ENCODE data around the gene LHFPL3.

Gene LHFPL3

DNA sequence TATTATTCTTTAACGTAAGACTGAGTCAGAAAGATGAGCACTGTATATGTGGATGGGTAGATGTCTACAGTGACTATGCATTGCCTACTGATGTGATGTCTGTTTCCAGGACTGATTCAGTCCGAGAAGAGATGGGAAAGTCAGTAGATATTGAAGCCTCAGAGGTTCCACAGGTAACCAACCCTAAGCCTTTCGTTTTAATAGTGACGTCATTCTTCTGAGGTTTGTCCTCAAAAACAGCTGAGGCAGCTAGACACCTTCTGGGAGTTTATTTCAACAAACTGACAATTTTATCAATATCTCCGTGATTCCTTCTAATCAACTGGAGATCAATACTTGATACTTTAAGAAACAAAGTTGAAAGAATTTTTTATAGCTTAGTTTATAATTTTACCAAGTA lies 171.6 kb downstream of the LHFPL3 start:
- no peak overlapping the region for H3K4me3 ChIP-seq (ENCODE audit: low read depth, low read length)
- TF ChIP-seq CTCF (IDR thresholded peaks at IDR 0.05; ENCODE audit: low read depth, low read length) = no peak

DNA sequence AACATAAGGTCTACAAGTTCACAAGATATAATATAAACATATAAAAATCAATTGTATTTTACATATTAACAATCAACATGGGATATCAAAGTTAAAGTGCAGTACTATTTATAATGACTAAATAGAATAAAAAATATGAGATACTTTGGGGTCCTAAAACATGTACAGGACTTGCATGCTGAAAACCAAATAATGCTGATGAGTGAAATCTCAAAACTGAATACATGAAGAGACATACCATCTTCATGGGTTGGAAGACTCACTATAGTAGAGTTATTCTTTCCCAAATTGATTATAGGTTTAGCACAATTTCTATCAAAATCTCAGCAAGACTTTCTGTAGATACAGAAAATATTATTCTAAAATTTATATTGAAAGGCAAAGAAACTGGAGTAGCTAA lies 181.5 kb downstream of the LHFPL3 start:
- no peak for TF ChIP-seq CTCF (IDR thresholded peaks at IDR 0.05; ENCODE audit: low read depth, low read length)
- H3K4me3 ChIP-seq (ENCODE audit: low read depth, low read length) = no peak overlapping the region

- TF ChIP-seq CTCF (IDR thresholded peaks at IDR 0.05; ENCODE audit: low read depth, low read length) = no peak
- H3K4me3 ChIP-seq (ENCODE audit: low read depth, low read length) = no peak overlapping the region
Observed at GRCh38 chr7:104524853-104525252, 196.4 kb downstream of the LHFPL3 start.

DNA sequence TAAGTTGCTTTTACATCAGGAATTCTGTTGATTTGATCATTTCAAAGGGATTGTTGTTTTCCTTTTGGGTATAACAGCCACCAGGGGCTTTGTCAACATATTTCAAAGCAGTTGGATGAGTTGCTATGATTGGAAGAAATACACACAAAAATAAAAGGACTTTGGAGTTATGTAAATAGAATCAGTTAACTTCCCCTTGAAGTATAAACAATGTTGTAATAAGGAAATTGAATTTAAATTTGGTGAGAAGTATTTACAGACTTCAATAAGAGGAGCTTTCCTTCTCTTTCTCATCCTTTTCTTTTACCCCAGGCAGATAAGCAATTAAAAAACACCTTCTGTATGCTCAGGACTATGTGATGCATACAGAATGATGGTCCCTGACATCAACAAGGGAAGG lies 199.7 kb downstream of the LHFPL3 start:
- H3K4me3 ChIP-seq (ENCODE audit: low read depth, low read length) = no peak overlapping the region
- TF ChIP-seq CTCF (IDR thresholded peaks at IDR 0.05; ENCODE audit: low read depth, low read length) = no peak

GRCh38 chr7:104529567-104529966 lies 201.2 kb downstream of the LHFPL3 start:
- no peak for TF ChIP-seq CTCF (IDR thresholded peaks at IDR 0.05; ENCODE audit: low read depth, low read length)
- H3K4me3 ChIP-seq (ENCODE audit: low read depth, low read length) = no peak overlapping the region

DNA sequence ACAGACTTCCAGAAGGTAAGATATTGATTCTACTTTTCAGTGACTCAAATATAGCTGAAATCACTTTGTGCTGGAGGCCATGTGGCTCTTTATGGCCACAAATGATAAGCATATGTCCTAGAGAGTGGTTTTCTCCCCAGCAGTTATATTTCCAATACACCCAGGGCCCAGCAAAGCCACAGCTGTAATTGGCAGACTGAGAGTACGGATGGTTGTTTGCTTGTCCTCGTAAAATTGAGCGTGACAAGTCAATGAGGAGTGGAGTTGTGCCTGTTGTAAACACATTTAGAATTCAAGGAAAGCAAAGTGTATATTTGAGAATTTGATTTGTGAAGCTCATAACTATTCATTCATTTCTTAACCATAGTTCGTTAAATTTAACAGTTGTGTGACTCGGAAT lies 201.8 kb downstream of the LHFPL3 start:
- no peak for TF ChIP-seq CTCF (IDR thresholded peaks at IDR 0.05; ENCODE audit: low read depth, low read length)
- H3K4me3 ChIP-seq (ENCODE audit: low read depth, low read length) = no peak overlapping the region

GRCh38 chr7:104534149-104534548 lies 205.7 kb downstream of the LHFPL3 start:
- no peak overlapping the region for H3K4me3 ChIP-seq (ENCODE audit: low read depth, low read length)
- TF ChIP-seq CTCF (IDR thresholded peaks at IDR 0.05; ENCODE audit: low read depth, low read length) = no peak

Data from WI38 (cell line).